Heart left ventricle (tissue), 16 donors: ENCODE data around the gene RBM27. TPM values are rescaled to one million over a fixed set of nuclear protein-coding genes. Genes with fewer than 3 reads are reported as not detected.

Experiments
- ATAC-seq, 4 donors: fragments of 200-7000 bp; cut with Tn5 transposase; one replicate each; pipeline ENCODE4 v1.9.1; 2020 to 2022; ENCODE audit warnings: moderate library complexity in 4 of 4, mild to moderate bottlenecking in 3 of 4, moderate number of reproducible peaks in 1 of 4
- DNase-seq, 5 donors: peaks; one replicate each; pipeline ENCODE4 v3.0.0-alpha.2; 2020
- H3K27ac ChIP-seq, 12 donors: fragments of 200-600 bp; sonication (generic) in 4 of 12; one replicate each; pipeline versions ENCODE4 v1.5.0 to v1.8.0; 2016 to 2022; ENCODE audit warnings: mild to moderate bottlenecking in 2 of 12
- H3K27me3 ChIP-seq, 9 donors: fragments of 200-600 bp; sonication (generic) in 2 of 9; one replicate each; pipeline versions ENCODE4 v1.5.1 to v1.8.0; 2016 to 2022; ENCODE audit warnings: mild to moderate bottlenecking in 3 of 9
- H3K36me3 ChIP-seq, 9 donors: fragments of 200-600 bp; sonication (generic) in 2 of 9; one replicate each; pipeline versions ENCODE4 v1.5.0 to v1.8.0; 2018 to 2022; ENCODE audit warnings: mild to moderate bottlenecking in 2 of 9
- H3K4me1 ChIP-seq, 12 donors: fragments of 200-600 bp; sonication (generic) in 4 of 12; one replicate each; pipeline versions ENCODE4 v1.5.0 to v1.8.0; 2016 to 2022; ENCODE audit warnings: mild to moderate bottlenecking in 3 of 12
- H3K4me3 ChIP-seq, 12 donors: fragments of 200-600 bp; sonication (generic) in 4 of 12; one replicate each; pipeline versions ENCODE4 v1.5.0 to v1.8.0; 2017 to 2022; ENCODE audit warnings: mild to moderate bottlenecking in 9 of 12, moderate library complexity in 4 of 12
- H3K9me3 ChIP-seq, 12 donors: fragments of 200-600 bp; sonication (generic) in 4 of 12; one replicate each; pipeline versions ENCODE4 v1.5.0 to v1.8.0; 2016 to 2022; ENCODE audit warnings: mild to moderate bottlenecking in 1 of 12
- CTCF ChIP-seq, 12 donors: fragments of 200-600 bp; sonication (generic) in 4 of 12; IDR thresholded peaks; one replicate each; pipeline versions ENCODE4 v1.5.0 to v1.8.0; 2018 to 2022; ENCODE audit warnings: antibody characterized with exemption in 12 of 12, mild to moderate bottlenecking in 5 of 12
- POLR2A ChIP-seq, 2 donors: fragments of 450-650 bp; IDR thresholded peaks; one replicate each; pipeline ENCODE4 v1.6.1; 2017; ENCODE audit warnings: antibody characterized with exemption in 2 of 2, mild to moderate bottlenecking in 2 of 2, moderate library complexity in 2 of 2
- WGBS, 4 donors: extraction: QIAGEN DNeasy Blood & Tissue Kit in 2 of 4; methylation state at CpG; one replicate each; pipeline versions ENCODE4 v1.1.5 to v1.1.7; 2013 to 2018; 5-methylcytosine and 5-hydroxymethylcytosine counted together
- intact Hi-C, 10 donors: fragments of 100-400 bp; cut with DNase I; formaldehyde crosslinking; loops; one replicate each; pipeline versions ENCODE4 v1.11.1 to v1.14.2; 2022
- polyA plus RNA-seq, 2 donors: library from polyadenylated mRNA; stranded (reverse); fragments of 200-250 nt; gene quantifications; one replicate each; pipeline ENCODE4 v1.2.3, GENCODE V29; 2013
- total RNA-seq, 9 donors: library from RNA; depleted of rRNA in 2 of 9; stranded (reverse); fragments of >200 nt in 2 of 9; fragmentation: NEBNext Ultra II Directional in 3 of 9; extraction: Animal tissue kit (Norgen Biotek cat#: 25700) in 3 of 9; gene quantifications; one replicate each; pipeline versions ENCODE4 v1.1.0 to v1.2.4, GENCODE V29; 2016 to 2023
- donor health status: ischemic (EF 13 %, LVEDD 7.1; RV severe dilation, severe dysfunction).
- donor health status: healthy with polysubstance abuse.
- donor health status: DM: no; HTN: yes; CAD: no.
- donor health status: DM: no; HTN: no; CAD: no.
- donor health status: ischemic (EF 25% LVEDD 6.9; RV normal size, moderate dysfunction).
- donor health status: ischemic (EF 25% LVEDD 5.7; RV mildly dilated, moderate dysfunction).
- donor health status: healthy.
- donor health status: DM: yes; HTN: yes; CAD: no.
- donor health status: ischemic (EF 35%, LVEDD 5.7; RV mildly dilated, moderate dysfunction).
- donor health status: nonischemic (EF 11% LVEDD 7.7; RV severe dilation, severe dysfunction).
- donor health status: DM: yes; HTN: yes; CAD: no.
- donor health status: PGD.
- donor health status: ischemic (EF 29% LVEDD 5.4; RV normal size, mild dysfunction).
- donor health status: nonischemic (EF 23%, LVEDD 6.1; RV moderate dilation, normal function).

The RBM27 gene
- total and polyA plus RNA-seq, 11 donors, result 5.9 to 23.6 (median 11.9) TPM

DNA sequence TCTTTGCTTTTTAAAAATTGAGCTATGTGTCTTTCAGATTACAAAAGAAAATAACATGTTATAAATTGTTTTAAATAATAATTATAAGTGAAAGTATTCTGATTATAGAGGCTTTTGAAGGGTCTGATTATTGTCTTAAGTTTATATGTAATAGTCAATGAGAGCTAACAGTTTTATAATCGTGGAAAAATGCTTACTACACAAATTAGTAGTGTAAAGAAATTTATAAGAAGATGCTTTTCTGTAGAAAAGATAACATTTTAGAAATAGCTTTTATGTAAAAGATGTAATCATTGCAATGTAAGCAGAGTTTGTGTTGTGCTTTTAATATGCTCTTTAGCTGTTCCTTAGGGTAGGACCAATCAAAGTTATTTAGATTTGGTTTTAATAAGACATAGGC lies 18.6 kb downstream of the RBM27 start:
- DNase-seq, result no peak
- 88 to 97% (median 92%) methylated on average over 1 of the region's 1 CpG for WGBS, 4 donors
- TF ChIP-seq CTCF (IDR thresholded peaks at IDR 0.05), result no peak
- no peak for TF ChIP-seq POLR2A (IDR thresholded peaks at IDR 0.05)
- Histone ChIP-seq H3K27ac (no peak overlapping the region), H3K27me3 (no peaks in the 10 kb centered on the region), H3K9me3 (no peaks in the 10 kb centered on the region), H3K36me3 (peaks cover 0 to 76% (median 62%) of the 10 kb centered on the region in 9 donors), H3K4me3 (no peak overlapping the region), H3K4me1 (peaks cover 0 to 15% (median 8%) of the 10 kb centered on the region in 12 donors)
- no peak for ATAC-seq
- intact Hi-C loops, result no loop called here

- TF ChIP-seq POLR2A (IDR thresholded peaks at IDR 0.05) (no peak), CTCF (IDR thresholded peaks at IDR 0.05) (no peak)
- H3K36me3 ChIP-seq, result peaks cover 0 to 87% (median 65%) of the 10 kb centered on the region in 9 donors
- intact Hi-C loops, result no loop called here
- no peak overlapping the region for H3K4me3 ChIP-seq
- no peaks in the 10 kb centered on the region for H3K9me3 ChIP-seq
- H3K27me3 ChIP-seq, result no peaks in the 10 kb centered on the region
- H3K27ac ChIP-seq, result no peak overlapping the region
- peaks cover 0 to 11% (median 4%) of the 10 kb centered on the region in 12 donors for H3K4me1 ChIP-seq
- 95 to 99% (median 98%) methylated on average over 1 of the region's 1 CpG for WGBS, 4 donors
- DNase-seq (no peak), ATAC-seq (no peak)
Measured at GRCh38 chr5:146223179-146223578, 19.8 kb downstream of the RBM27 start.

DNA sequence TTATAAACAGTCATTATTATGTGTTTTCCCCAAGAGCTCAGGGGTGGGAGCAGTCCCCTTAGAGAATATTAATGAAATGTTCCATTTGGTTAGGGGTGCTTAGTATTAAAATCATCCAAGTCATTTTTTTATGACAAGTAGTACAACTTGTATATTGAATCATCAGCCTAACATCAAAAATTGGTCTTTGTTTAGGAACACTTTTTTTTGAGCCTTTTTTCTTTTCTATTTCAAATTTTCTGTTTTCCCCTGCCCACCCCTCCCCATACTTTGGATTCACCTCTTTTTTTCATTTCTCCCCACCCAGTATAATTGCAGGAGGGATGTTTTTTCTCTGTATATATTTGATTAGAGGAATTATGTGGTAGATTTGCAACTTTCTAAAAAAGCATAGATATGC lies 25.8 kb downstream of the RBM27 start:
- no peak overlapping the region for H3K27ac ChIP-seq
- no peaks in the 10 kb centered on the region for H3K9me3 ChIP-seq
- TF ChIP-seq POLR2A (IDR thresholded peaks at IDR 0.05) (no peak), CTCF (IDR thresholded peaks at IDR 0.05) (no peak)
- H3K36me3 ChIP-seq, result peaks cover 0 to 97% (median 84%) of the 10 kb centered on the region in 9 donors
- peaks cover 0 to 13% (median 6%) of the 10 kb centered on the region in 12 donors for H3K4me1 ChIP-seq
- DNase-seq, result no peak
- H3K27me3 ChIP-seq, result no peaks in the 10 kb centered on the region
- H3K4me3 ChIP-seq, result no peak overlapping the region
- intact Hi-C loops, result no loop called here
- ATAC-seq, result no peak

DNA sequence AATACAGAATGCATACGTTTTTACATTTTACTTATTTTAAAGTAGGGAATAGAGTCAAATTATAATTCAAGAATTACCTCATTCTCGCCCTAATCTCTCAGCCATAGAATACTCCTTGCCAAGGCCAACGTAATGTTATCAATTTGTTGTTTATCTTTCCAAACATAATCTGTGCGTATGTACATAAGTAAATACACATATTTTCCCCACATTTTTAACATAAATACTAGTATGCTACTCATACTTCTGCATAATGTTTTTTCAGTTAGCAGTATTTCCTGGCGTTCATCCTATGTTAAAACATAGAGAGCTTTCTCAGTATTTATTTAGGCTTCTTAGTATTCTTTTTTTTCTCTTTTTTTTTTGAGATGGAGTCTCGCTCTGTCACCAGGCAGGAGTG lies 28.8 kb downstream of the RBM27 start:
- peaks cover 0 to 97% (median 89%) of the 10 kb centered on the region in 9 donors for H3K36me3 ChIP-seq
- H3K4me1 ChIP-seq, result peaks cover 0 to 13% (median 6%) of the 10 kb centered on the region in 12 donors
- DNase-seq (no peak), ATAC-seq (no peak)
- no peak overlapping the region for H3K27ac ChIP-seq
- intact Hi-C loops, result no loop called here
- no peak for TF ChIP-seq CTCF (IDR thresholded peaks at IDR 0.05)
- no peak for TF ChIP-seq POLR2A (IDR thresholded peaks at IDR 0.05)
- no peaks in the 10 kb centered on the region for H3K27me3 ChIP-seq
- no peak overlapping the region for H3K4me3 ChIP-seq
- H3K9me3 ChIP-seq, result no peaks in the 10 kb centered on the region
- WGBS, 4 donors, result 85 to 89% (median 86%) methylated on average over 6 of the region's 6 CpGs
